IMR-90 (cell line): Measurements from ENCODE around the gene NEUROD4. TPM values are rescaled to one million over a fixed set of nuclear protein-coding genes. Genes with fewer than 3 reads are reported as not detected.

Experiments used
- ATAC-seq: fragments of 200-7000 bp; cut with Tn5 transposase; 2 replicates; pipeline ENCODE4 v1.9.1; 2020; ENCODE audit warnings: low read depth, mild to moderate bottlenecking, moderate library complexity
- BruUV-seq: library from RNA; stranded (reverse); fragments of 400-500 nt; replicated peaks from 2 replicates; lab custom pipeline; 2021; lab: Mats Ljungman, UMichigan
- CTCF ChIA-PET: fragments of 300-600 bp; formaldehyde crosslinking; extraction: SDS; loops from one replicate; lab custom pipeline; 2021; ENCODE audit warnings: antibody characterized with exemption; lab: Yijun Ruan, JAX
- POLR2A ChIA-PET: fragments of 300-600 bp; sonication (Branson Sonifier 250); formaldehyde crosslinking; loops from one replicate; lab custom pipeline; 2022; ENCODE audit warnings: antibody characterized with exemption; ENCODE audit not compliant: unreplicated experiment; lab: Charles Lee
- DNase-seq: peaks from one replicate; pipeline ENCODE4 v3.0.0; 2013
- H2AFZ ChIP-seq: replicated peaks from 2 replicates; pipeline ENCODE3; 2013; ENCODE audit warnings: low read length, mild to moderate bottlenecking; ENCODE audit not compliant: poor library complexity
- H2AK5ac ChIP-seq: 2 replicates; pipeline ENCODE4 v1.6.1; 2013; ENCODE audit warnings: low read depth, low read length, inconsistent platforms
- H2AK9ac ChIP-seq: replicated peaks from 2 replicates; pipeline ENCODE3; 2013; ENCODE audit warnings: mild to moderate bottlenecking, low read depth, low read length, moderate library complexity; ENCODE audit not compliant: poor library complexity
- H2BK120ac ChIP-seq: 2 replicates; pipeline ENCODE4 v1.6.1; 2013; ENCODE audit warnings: low read depth, low read length, inconsistent platforms
- H2BK15ac ChIP-seq: 3 replicates; pipeline ENCODE4 v1.6.1; 2013; ENCODE audit warnings: low read depth, low read length, inconsistent platforms
- H2BK20ac ChIP-seq: 2 replicates; pipeline ENCODE4 v1.6.1; 2013; ENCODE audit warnings: low read depth, mild to moderate bottlenecking, inconsistent platforms, low read length, moderate library complexity
- H2BK5ac ChIP-seq: 2 replicates; pipeline ENCODE4 v1.6.1; 2013; ENCODE audit warnings: mild to moderate bottlenecking, low read depth, low read length, inconsistent platforms; ENCODE audit not compliant: poor library complexity, severe bottlenecking
- H3K14ac ChIP-seq: replicated peaks from 2 replicates; pipeline ENCODE4 v1.6.1; 2013; ENCODE audit warnings: low read depth, low read length, inconsistent platforms
- H3K18ac ChIP-seq: 2 replicates; pipeline ENCODE4 v1.6.1; 2013; ENCODE audit warnings: low read depth, low read length, control low read depth
- H3K23ac ChIP-seq: 2 replicates; pipeline ENCODE4 v1.6.1; 2013; ENCODE audit warnings: low read depth, low read length, inconsistent platforms
- H3K27ac ChIP-seq: 2 replicates; pipeline ENCODE4 v1.5.1; 2013; ENCODE audit warnings: mild to moderate bottlenecking, control low read depth, low read length; ENCODE audit not compliant: insufficient read depth
- H3K27me3 ChIP-seq: 2 replicates; pipeline ENCODE4 v1.6.1; 2013; ENCODE audit warnings: low read length; ENCODE audit not compliant: control insufficient read depth, insufficient read depth
- H3K36me3 ChIP-seq: 2 replicates; pipeline ENCODE4 v1.6.1; 2013; ENCODE audit warnings: low read length, mixed read lengths; ENCODE audit not compliant: control insufficient read depth, insufficient read depth
- H3K4ac ChIP-seq: 2 replicates; pipeline ENCODE4 v1.6.1; 2013; ENCODE audit warnings: low read depth, low read length, inconsistent platforms
- H3K4me1 ChIP-seq: 2 replicates; pipeline ENCODE4 v1.6.1; 2013; ENCODE audit warnings: low read length, mixed read lengths; ENCODE audit not compliant: control insufficient read depth, insufficient read depth
- H3K4me2 ChIP-seq: 2 replicates; pipeline ENCODE4 v1.6.1; 2013; ENCODE audit warnings: low read depth, mild to moderate bottlenecking, control low read depth, low read length, moderate library complexity
- H3K4me3 ChIP-seq: 2 replicates; pipeline ENCODE4 v1.5.1; 2013; ENCODE audit warnings: low read depth, mild to moderate bottlenecking, control low read depth, low read length, moderate library complexity; ENCODE audit not compliant: insufficient read depth
- H3K56ac ChIP-seq: 2 replicates; pipeline ENCODE4 v1.6.1; 2013; ENCODE audit warnings: low read length, inconsistent platforms; ENCODE audit not compliant: insufficient read depth; ENCODE audit errors: extremely low read depth
- H3K79me1 ChIP-seq, 2 experiments: 2 replicates each; pipeline ENCODE4 v1.6.1; 2013; ENCODE audit warnings: low read length in 2 of 2, inconsistent platforms in 1 of 2, low read depth in 1 of 2
- H3K9ac ChIP-seq: 2 replicates; pipeline ENCODE4 v1.6.1; 2013; ENCODE audit warnings: low read depth, low read length, control low read depth
- H3K9me1 ChIP-seq: 2 replicates; pipeline ENCODE4 v1.6.1; 2013; ENCODE audit warnings: low read length, inconsistent platforms; ENCODE audit not compliant: insufficient read depth
- H3K9me3 ChIP-seq: 2 replicates; pipeline ENCODE4 v1.6.1; 2013; ENCODE audit warnings: low read length; ENCODE audit not compliant: control insufficient read depth, insufficient read depth
- H4K20me1 ChIP-seq: 2 replicates; pipeline ENCODE4 v1.6.1; 2013; ENCODE audit warnings: low read length, inconsistent platforms; ENCODE audit not compliant: insufficient read depth
- H4K5ac ChIP-seq: 2 replicates; pipeline ENCODE4 v1.6.1; 2013; ENCODE audit warnings: mild to moderate bottlenecking, low read depth, low read length, control low read depth
- H4K8ac ChIP-seq, 2 experiments: 2 replicates each; pipeline ENCODE4 v1.6.1; 2013; ENCODE audit warnings: low read depth in 2 of 2, low read length in 2 of 2, control low read depth in 1 of 2, inconsistent platforms in 1 of 2
- H4K91ac ChIP-seq: 2 replicates; pipeline ENCODE4 v1.6.1; 2013; ENCODE audit warnings: low read depth, low read length, inconsistent platforms; ENCODE audit not compliant: insufficient read depth
- BHLHE40 ChIP-seq: fragments of 150-350 bp; IDR thresholded peaks from 2 replicates; pipeline ENCODE4 v1.6.1; 2016; ENCODE audit warnings: mild to moderate bottlenecking, low read depth, low read length
- CEBPB ChIP-seq: IDR thresholded peaks from 2 replicates; pipeline ENCODE4 v1.6.1; 2012; ENCODE audit warnings: low read depth, low read length, improper control_type of control experiment
- CHD1 ChIP-seq: IDR thresholded peaks from 2 replicates; pipeline ENCODE4 v1.6.1; 2012; ENCODE audit warnings: low read depth, low read length, improper control_type of control experiment
- CTCF ChIP-seq: conservative IDR thresholded peaks from 2 replicates; pipeline ENCODE4 v1.5.1; 2012; ENCODE audit warnings: mild to moderate bottlenecking, low read depth, low read length, improper control_type of control experiment
- FOS ChIP-seq: fragments of 150-350 bp; IDR thresholded peaks from 2 replicates; pipeline ENCODE4 v1.6.1; 2016; ENCODE audit warnings: low read depth, low read length
- MAFK ChIP-seq: IDR thresholded peaks from 2 replicates; pipeline ENCODE4 v1.6.1; 2012; ENCODE audit warnings: low read depth, low read length, improper control_type of control experiment
- MAZ ChIP-seq: IDR thresholded peaks from 2 replicates; pipeline ENCODE4 v1.6.1; 2012; ENCODE audit warnings: low read depth, mild to moderate bottlenecking, low read length, improper control_type of control experiment, moderate library complexity, borderline replicate concordance
- MXI1 ChIP-seq: IDR thresholded peaks from 2 replicates; pipeline ENCODE4 v1.6.1; 2012; ENCODE audit warnings: low read depth, mild to moderate bottlenecking, low read length, moderate library complexity, borderline replicate concordance
- NFE2L2 ChIP-seq: fragments of 150-350 bp; IDR thresholded peaks from 2 replicates; pipeline ENCODE4 v1.6.1; 2016; ENCODE audit warnings: low read depth, mild to moderate bottlenecking, low read length
- POLR2A ChIP-seq: IDR thresholded peaks from 2 replicates; pipeline ENCODE4 v1.6.1; 2012; ENCODE audit warnings: mild to moderate bottlenecking, low read depth, low read length
- RAD21 ChIP-seq: IDR thresholded peaks from 2 replicates; pipeline ENCODE4 v1.6.1; 2012; ENCODE audit warnings: low read length, improper control_type of control experiment
- RCOR1 ChIP-seq: IDR thresholded peaks from 2 replicates; pipeline ENCODE4 v1.6.1; 2012; ENCODE audit warnings: mild to moderate bottlenecking, low read length, improper control_type of control experiment; ENCODE audit not compliant: insufficient replicate concordance
- RFX5 ChIP-seq: IDR thresholded peaks from 2 replicates; pipeline ENCODE4 v1.8.0; 2012; ENCODE audit warnings: low read depth, mild to moderate bottlenecking, low read length, moderate library complexity
- SMC3 ChIP-seq: fragments of 150-350 bp; IDR thresholded peaks from 2 replicates; pipeline ENCODE4 v1.6.1; 2016; ENCODE audit warnings: low read depth, mild to moderate bottlenecking, antibody characterized with exemption, low read length, moderate library complexity
- USF2 ChIP-seq: fragments of 150-350 bp; IDR thresholded peaks from 2 replicates; pipeline ENCODE4 v1.6.1; 2017; ENCODE audit warnings: mild to moderate bottlenecking, antibody characterized with exemption, low read length, low read depth
- WGBS, 2 experiments: methylation state at CpG; one replicate each; pipeline versions ENCODE4 v1.1.5 to v1.1.7; 2013; ENCODE audit warnings: missing lambda C conversion rate in 2 of 2; ENCODE audit not compliant: insufficient read length in 1 of 2; ENCODE audit errors: extremely low coverage in 2 of 2; 5-methylcytosine and 5-hydroxymethylcytosine counted together
- dilution Hi-C: fragments of 300-500 bp; cut with HindIII; formaldehyde crosslinking; loops from one replicate; pipeline ENCODE4 v1.14.3; 2018; ENCODE audit warnings: low sequenced_read_pairs; ENCODE audit not compliant: unreplicated experiment
- in situ Hi-C: fragments of 300-500 bp; cut with MboI; formaldehyde crosslinking; loops from 3 replicates; pipeline ENCODE4 v1.14.3; 2019; ENCODE audit warnings: low sequenced_read_pairs, inconsistent platforms, mixed read lengths
- intact Hi-C: fragments of 100-400 bp; cut with micrococcal nuclease; formaldehyde crosslinking; loops from 2 replicates; pipeline ENCODE4 v1.10.0; 2022
- polyA plus RNA-seq, 3 experiments: library from polyadenylated mRNA; depleted of rRNA; stranded (reverse); fragments of >200 nt; gene quantifications; 2 replicates each; pipeline ENCODE4 v1.2.3, GENCODE V29; 2012; ENCODE audit warnings: low replicate concordance in 1 of 3
- total RNA-seq: library from RNA; depleted of rRNA; stranded (reverse); fragments of >200 nt; gene quantifications from 2 replicates; pipeline ENCODE4 v1.2.3, GENCODE V29; 2012
- TF ChIP-seq, protein P1 (sequence below): fragments of 150-350 bp; IDR thresholded peaks from 2 replicates; pipeline ENCODE4 v1.6.1; 2016; ENCODE audit warnings: low read depth, mild to moderate bottlenecking, low read length, moderate library complexity, borderline replicate concordance

The NEUROD4 gene
- total and polyA plus RNA-seq, 2 of the 4 experiments (the other 2 are of a cell fraction), result not detected

- ATAC-seq (no peak), DNase-seq (no peak)
- ChIA-PET POLR2A (no interaction called here), CTCF (interaction anchor here (0.6 to 1.0 kb wide), 2 partner anchors 17 to 227 kb away, joined by 3 to 4 read pairs; no protein-coding TSS in a partner anchor)
- Histone ChIP-seq H2BK5ac (no peak overlapping the region), H3K27ac (no peak overlapping the region), H2BK120ac (no peak overlapping the region), H3K27me3 (peaks cover 1% of the 10 kb centered on the region; the same call in 1 of the 2 replicates), H3K56ac (no peak overlapping the region), H2AFZ (no peak overlapping the region), H3K4me3 (no peak overlapping the region), H2AK5ac (no peak overlapping the region), H2BK20ac (no peak overlapping the region), H3K14ac (no peak overlapping the region), H3K4me1 (no peaks in the 10 kb centered on the region), H3K18ac (no peak overlapping the region), H3K9me1 (no peaks in the 10 kb centered on the region), H3K23ac (no peak overlapping the region), H4K91ac (no peak overlapping the region), H4K20me1 (no peaks in the 10 kb centered on the region), H3K4ac (no peak overlapping the region), H3K9ac (no peak overlapping the region), H3K79me1 (no peaks in the 10 kb centered on the region), H3K36me3 (no peaks in the 10 kb centered on the region), H4K8ac (no peak overlapping the region), H3K9me3 (no peaks in the 10 kb centered on the region), H4K5ac (no peak overlapping the region), H2BK15ac (no peak overlapping the region), H3K4me2 (no peak overlapping the region), H2AK9ac (no peak overlapping the region)
- no TSS peak for BruUV-seq
- TF ChIP-seq RAD21, result no peak
- TF ChIP-seq FOS, result no peak
- no peak for TF ChIP-seq RCOR1
- no peak for TF ChIP-seq MAZ
- no peak for TF ChIP-seq SMC3
- no peak for TF ChIP-seq NFE2L2
- TF ChIP-seq CTCF, result no peak
- no peak for TF ChIP-seq CHD1
- TF ChIP-seq BHLHE40, result no peak
- no peak for TF ChIP-seq CEBPB
- TF ChIP-seq, protein P1, sequence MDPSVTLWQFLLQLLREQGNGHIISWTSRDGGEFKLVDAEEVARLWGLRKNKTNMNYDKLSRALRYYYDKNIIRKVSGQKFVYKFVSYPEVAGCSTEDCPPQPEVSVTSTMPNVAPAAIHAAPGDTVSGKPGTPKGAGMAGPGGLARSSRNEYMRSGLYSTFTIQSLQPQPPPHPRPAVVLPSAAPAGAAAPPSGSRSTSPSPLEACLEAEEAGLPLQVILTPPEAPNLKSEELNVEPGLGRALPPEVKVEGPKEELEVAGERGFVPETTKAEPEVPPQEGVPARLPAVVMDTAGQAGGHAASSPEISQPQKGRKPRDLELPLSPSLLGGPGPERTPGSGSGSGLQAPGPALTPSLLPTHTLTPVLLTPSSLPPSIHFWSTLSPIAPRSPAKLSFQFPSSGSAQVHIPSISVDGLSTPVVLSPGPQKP, result no peak
- TF ChIP-seq MXI1, result no peak
- TF ChIP-seq POLR2A, result no peak
- no peak for TF ChIP-seq RFX5
- TF ChIP-seq USF2, result no peak
- TF ChIP-seq MAFK, result no peak
- dilution Hi-C loops, result no loop called here
- intact Hi-C loops, result no loop called here
- WGBS, 2 experiments, result 14% methylated on average over 2 of the region's 6 CpGs; no CpG with 5 or more reads in 1 of the 2 experiments
- in situ Hi-C loops, result no loop called here
These were observed 43.9 kb upstream of the NEUROD4 start for GRCh38 chr12:54975875-54976274.
